SK-N-DZ (cell line): ENCODE measurements around the gene CYTH4.

ENCODE experiments used
- DNase-seq: peaks from one replicate; pipeline ENCODE4 v3.0.0-alpha.2; 2015; ENCODE audit warnings: low spot score

Gene CYTH4

GRCh38 chr22:37344735-37345449 is 62.6 kb downstream of the CYTH4 start:
- DNase-seq: no peak

- no peak for DNase-seq
Measured at GRCh38 chr22:37345863-37346504, 63.7 kb downstream of the CYTH4 start.

GRCh38 chr22:37346505-37346895 is 64.2 kb downstream of the CYTH4 start:
- no peak for DNase-seq

GRCh38 chr22:37349043-37349814 is 66.9 kb downstream of the CYTH4 start:
- DNase-seq: no peak

- DNase-seq: no peak
Measured at GRCh38 chr22:37351232-37351631, 68.9 kb downstream of the CYTH4 start.

GRCh38 chr22:37352481-37352880 is 70.2 kb downstream of the CYTH4 start:
- no peak for DNase-seq

- no peak for DNase-seq
Measured at GRCh38 chr22:37353839-37354238, 71.5 kb downstream of the CYTH4 start.

GRCh38 chr22:37354261-37354660 is 72.0 kb downstream of the CYTH4 start:
- no peak for DNase-seq

GRCh38 chr22:37354670-37355069 is 72.4 kb downstream of the CYTH4 start:
- DNase-seq: no peak

- no peak for DNase-seq
Measured at GRCh38 chr22:37355174-37355573, 72.9 kb downstream of the CYTH4 start.

GRCh38 chr22:37356922-37357321 is 74.6 kb downstream of the CYTH4 start:
- no peak for DNase-seq

GRCh38 chr22:37357446-37358075 is 75.3 kb downstream of the CYTH4 start:
- no peak for DNase-seq

- no peak for DNase-seq
Measured at GRCh38 chr22:37358386-37358785, 76.1 kb downstream of the CYTH4 start.

- no peak for DNase-seq
Measured at GRCh38 chr22:37358917-37359316, 76.6 kb downstream of the CYTH4 start.

- DNase-seq: no peak
Measured at GRCh38 chr22:37362621-37363020, 80.3 kb downstream of the CYTH4 start.

GRCh38 chr22:37363261-37363992 is 81.1 kb downstream of the CYTH4 start:
- no peak for DNase-seq
